GM19372 (cell line): ENCODE results near the gene NXN.
"Not testable (repeated sequence)": the region's sequence is repeated elsewhere in the genome, so short reads cannot be mapped to it uniquely, and the experiment has no call there.

Source experiments
- ATAC-seq: cut with Tn5 transposase; IDR thresholded peaks from one replicate; pipeline ENCODE4 v1.9.1; 2021; ENCODE audit warnings: mild to moderate bottlenecking, low read depth, moderate library complexity; ENCODE audit not compliant: unreplicated experiment

NXN gene

DNA sequence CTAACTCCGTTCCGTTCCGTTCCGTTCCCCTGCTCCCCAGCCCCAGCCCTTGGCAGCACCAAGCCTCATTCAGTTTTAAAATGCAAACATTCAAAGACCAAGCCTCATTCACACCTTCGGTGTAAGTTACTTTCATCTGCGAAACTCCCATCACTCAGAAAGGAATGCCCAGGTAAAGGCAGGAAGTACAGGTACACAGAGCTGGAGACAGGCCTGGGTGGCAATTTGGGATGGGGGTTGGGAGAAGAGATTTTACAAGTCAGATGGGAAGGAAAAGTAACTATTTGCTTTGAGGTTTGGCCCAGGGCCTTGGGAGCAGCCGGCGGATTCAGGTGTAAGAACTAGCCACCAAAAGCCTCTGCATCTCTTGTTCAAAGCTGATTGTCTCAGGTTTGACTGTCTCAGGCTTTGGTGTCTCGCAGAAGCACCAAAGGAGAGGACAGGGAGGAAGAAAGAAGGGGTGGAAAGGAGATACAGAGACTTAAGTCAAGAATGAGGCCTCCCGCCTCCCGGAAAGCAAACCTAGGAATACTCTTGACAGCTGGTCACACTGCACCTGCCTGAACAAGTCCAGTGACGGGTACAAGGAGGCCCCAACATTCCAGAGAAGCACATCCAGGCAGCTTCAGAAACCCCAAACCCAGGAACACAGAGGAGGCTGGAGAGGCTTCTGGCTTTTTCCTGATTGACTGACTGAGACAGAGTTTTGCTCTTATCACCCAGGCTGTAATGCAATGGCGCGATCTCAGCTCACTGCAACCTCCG lies 54.7 kb downstream of the NXN start:
- no peak for ATAC-seq

GRCh38 chr17:924306-924705 lies 55.3 kb downstream of the NXN start:
- ATAC-seq: not testable (repeated sequence)

- ATAC-seq: no peak
Measured at GRCh38 chr17:923633-924032, 55.9 kb downstream of the NXN start.

- no peak for ATAC-seq
Measured at GRCh38 chr17:921161-921560, 58.4 kb downstream of the NXN start.

- ATAC-seq: no peak
Measured at GRCh38 chr17:920190-920589, 59.4 kb downstream of the NXN start.

DNA sequence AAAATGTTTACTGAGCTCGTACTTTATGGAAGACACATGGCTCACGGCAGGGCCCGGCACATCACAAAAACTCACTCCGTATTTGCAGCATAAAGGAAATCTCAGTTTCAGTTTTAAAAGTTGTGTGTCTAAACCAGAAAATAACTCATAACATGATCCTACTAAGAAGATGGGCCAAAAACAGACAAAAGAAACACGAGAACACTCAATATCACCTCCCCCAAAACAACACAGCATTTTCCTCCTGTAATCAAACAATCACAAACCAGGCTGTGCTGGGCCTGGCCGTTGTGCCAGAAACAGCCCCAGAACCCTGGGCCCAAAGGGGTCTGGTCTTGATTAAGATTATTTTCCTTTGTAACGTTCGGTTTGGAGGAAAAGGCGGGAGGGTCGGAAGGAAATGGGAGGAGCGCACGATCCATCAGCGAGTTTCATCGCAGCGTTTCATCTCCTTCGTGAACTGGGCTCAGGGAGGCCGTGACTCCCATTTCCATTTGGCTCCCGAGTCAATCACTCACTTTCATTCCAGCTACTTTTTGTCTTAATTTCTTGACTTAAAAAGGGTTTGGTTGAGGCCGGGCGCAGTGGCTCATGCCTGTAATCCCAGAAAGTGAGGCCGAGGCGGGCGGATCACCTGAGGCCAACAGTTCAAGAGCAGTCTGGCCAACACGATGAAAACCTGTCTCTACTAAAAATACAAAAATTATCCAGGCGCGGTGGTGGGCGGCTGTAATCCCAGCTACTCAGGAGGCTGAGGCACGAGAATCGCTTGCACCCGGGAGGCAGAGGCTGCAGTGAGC lies 61.4 kb downstream of the NXN start:
- no peak for ATAC-seq

DNA sequence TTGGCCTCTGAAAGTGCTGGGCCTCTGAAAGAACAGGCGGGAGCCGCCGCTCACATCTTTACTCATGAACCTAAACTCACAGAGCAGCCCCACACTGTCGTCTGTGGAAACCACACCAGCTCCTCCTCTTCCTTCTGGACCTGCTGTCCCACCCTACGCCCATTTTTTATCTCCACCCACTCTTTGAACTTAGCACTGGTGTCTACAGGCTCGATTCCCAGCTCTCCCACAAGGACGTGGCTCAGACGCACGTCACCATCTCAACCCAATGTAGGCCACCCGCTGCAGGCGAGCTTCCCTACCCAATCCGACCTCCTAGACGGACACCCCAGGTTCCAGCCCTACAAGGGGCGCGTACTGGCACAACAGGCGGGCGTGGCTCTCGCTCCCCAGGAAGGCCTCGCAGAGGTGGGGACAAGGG lies 62.2 kb downstream of the NXN start:
- no peak for ATAC-seq

GRCh38 chr17:916315-916714 lies 63.3 kb downstream of the NXN start:
- ATAC-seq: no peak

DNA sequence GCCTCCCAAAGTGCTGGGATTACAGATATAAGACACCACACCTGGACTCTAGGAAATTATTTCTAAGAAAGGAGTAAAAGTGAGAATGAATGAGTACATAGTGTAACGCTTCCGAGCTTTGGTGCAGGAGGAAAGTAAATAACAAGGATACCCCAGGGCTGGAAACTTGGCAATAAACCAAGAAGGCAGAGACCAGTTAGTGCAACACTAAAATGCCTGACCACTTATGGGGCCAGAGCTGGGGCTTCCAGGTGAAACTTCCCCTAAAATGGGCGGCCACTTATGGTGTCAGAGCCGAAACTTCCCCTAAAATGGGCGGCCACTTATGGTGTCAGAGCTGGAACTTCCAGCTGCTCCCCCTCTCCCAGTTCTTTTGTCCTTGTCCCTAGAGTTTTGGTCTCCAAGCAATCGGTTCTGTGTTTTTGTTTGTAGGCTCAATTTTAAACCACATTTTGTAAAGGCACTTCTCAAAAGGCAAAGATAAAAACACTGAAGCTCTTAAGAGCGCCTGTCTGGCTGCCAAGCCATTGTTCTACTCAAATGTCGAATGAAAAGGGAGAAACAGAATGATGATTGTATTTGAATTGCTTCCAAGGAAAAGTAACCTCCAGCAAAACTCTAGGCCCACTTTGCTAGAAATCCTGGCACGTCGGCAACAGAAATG lies 63.9 kb downstream of the NXN start:
- ATAC-seq: no peak

GRCh38 chr17:914561-914960 lies 65.0 kb downstream of the NXN start:
- ATAC-seq: no peak

- no peak for ATAC-seq
Measured at GRCh38 chr17:913207-913606, 66.4 kb downstream of the NXN start.

DNA sequence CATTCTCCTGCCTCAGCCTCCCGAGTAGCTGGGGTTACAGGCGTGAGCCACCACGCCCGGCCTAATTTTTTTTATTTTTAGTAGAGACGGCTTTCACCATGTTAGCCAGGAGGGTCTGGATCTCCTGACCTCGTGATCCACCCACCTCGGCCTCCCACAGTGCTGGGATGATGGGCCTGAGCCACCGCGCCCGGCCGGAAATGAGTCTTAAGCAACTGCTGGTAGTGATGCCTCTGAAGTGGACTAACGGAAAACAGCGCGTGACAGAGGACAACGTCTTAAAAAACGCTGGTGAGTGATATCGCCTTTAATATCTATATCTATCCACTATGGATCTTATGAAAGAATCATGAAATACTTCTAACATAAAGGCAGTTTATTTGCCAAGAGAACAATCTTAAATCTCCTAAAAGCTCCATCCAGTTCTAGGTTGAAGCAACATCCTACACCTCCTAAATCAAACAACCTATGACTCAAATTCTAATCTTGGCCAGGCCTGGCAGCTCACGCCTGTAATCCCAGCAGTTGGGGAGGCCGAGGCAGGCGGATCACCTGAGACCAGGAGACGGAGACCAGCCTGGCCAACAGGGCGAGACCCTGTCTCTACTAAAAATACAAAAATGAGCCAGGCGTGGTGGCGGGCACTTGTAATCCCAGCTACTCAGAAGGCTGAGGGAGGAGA lies 69.8 kb downstream of the NXN start:
- no peak for ATAC-seq

GRCh38 chr17:907725-908124 lies 71.9 kb downstream of the NXN start:
- no peak for ATAC-seq

DNA sequence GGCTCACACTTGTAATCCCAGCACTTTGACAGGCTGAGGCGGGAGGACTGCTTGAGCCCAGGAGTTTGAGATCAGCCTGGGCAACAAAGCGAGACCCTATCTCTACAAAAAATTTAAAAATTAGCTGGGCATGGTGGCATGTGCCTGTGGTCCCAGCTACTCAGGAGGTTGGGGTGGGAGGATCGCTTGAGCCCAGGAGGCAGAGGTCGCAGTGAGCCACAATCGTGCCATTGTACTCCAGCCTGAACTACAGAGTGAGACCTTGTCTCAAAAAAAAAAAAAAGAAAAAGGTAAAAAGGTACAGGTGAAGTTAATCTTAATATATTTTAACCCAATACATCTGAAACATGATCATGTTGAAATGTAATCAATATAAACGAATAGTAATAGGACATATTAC lies 73.9 kb downstream of the NXN start:
- ATAC-seq: not testable (repeated sequence)

DNA sequence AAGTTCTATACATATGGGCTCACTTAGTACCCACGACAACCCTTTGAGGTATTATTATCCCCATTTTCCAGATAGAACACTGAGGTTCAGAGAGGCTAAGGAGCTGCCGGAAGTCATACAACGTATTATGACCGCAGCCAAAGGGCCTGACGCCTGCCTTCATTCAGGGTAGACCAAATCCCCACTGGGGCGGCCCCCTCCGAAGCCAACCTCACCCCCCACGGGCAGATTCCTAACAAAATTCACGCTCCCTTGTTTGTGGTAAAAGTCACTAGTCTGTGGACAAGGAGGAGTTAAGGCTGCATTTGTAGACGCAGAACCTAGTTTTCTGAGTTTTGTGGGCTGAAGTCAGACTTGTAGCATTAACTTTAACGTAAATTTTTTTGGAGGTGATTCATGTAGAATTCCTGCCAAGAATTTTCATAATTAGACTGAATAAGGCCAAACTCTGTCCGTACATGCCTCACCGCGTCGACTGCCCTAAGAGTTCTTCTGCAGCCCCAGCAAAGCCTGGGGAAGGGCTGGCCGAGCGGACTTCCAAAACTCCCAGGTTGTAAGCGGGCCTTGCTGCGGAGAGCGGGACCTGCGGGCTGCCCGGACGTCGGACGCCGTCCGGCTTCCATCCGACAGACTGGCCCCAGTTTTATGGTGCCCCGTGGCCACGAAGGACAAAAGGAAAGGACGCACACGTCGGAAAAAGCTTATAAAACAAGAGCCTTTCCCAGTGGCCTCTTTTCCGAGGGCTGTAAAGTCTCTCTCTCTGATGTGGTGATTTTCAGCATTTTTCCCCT lies 75.7 kb downstream of the NXN start:
- ATAC-seq: no peak

DNA sequence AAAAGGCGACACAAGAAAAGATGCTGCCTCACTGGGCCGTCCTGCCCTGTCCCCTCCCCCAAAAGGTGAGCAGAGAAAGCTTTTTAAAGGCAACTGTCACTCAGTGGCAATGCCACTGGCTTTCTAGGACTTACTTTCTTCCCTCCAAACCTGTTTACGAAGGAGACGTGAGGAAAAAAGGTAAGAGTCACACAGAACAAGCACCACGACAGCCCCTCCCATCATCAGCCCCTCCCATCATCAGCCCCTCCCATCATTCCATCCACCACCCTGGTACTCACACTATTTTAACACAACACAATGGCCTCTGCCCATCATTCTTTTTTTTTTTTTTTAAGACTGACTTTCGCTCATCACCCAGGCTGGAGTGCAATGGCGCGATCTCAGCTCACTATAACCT lies 77.1 kb downstream of the NXN start:
- no peak for ATAC-seq

- ATAC-seq: no peak
Measured at GRCh38 chr17:901964-902363, 77.6 kb downstream of the NXN start.

GRCh38 chr17:901191-901950 lies 78.2 kb downstream of the NXN start:
- no peak for ATAC-seq

DNA sequence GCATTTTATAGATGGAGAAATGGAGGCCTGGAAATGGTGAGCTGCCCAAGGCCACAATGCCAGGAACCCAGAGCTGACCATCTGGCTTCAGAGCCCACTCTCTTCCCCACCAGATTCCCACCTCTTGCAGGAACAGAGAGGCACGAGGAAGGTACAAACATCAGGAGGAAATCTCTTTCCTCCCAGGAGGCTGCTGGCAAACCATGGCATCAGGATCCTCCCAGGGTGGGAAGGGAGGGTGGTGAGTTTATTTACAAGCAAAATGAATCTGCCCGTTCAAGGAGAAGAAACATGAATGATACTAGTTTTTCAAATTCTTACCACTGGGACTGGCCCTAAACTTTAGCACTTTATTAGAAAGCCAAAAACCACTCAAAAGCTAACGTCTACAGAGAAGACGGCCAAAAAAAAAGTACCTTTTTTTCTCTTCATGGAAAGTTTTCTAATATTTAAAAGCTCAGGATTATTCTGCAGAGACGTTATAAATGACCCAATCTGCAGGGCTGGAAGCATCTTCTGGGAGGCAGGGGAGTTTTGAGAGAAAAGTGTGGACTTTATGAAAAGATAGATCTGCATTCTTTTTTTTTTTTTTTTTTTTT lies 79.1 kb downstream of the NXN start:
- ATAC-seq: no peak
